GM12892 (cell line): ENCODE results near the gene SLC18A3.

Experiments used
- DNase-seq: peaks from one replicate; pipeline ENCODE4 v3.0.0; 2011; ENCODE audit not compliant: insufficient read length
- FAIRE-seq: peaks from 2 replicates; lab custom pipeline; 2011; peaks lifted over from hg19 to GRCh38; lab: Jason Lieb, UNC
- POLR2A ChIP-seq: IDR thresholded peaks from 2 replicates; pipeline ENCODE4 v1.6.1; 2011; ENCODE audit warnings: low read depth, low read length, control low read depth
- POLR2AphosphoS5 ChIP-seq: IDR thresholded peaks from 2 replicates; pipeline ENCODE4 v1.6.1; 2011; ENCODE audit warnings: low read depth, low read length, control low read depth
- TAF1 ChIP-seq: IDR thresholded peaks from 2 replicates; pipeline ENCODE4 v1.6.1; 2011; ENCODE audit warnings: low read depth, mild to moderate bottlenecking, control low read depth, low read length, borderline replicate concordance

The SLC18A3 gene

DNA sequence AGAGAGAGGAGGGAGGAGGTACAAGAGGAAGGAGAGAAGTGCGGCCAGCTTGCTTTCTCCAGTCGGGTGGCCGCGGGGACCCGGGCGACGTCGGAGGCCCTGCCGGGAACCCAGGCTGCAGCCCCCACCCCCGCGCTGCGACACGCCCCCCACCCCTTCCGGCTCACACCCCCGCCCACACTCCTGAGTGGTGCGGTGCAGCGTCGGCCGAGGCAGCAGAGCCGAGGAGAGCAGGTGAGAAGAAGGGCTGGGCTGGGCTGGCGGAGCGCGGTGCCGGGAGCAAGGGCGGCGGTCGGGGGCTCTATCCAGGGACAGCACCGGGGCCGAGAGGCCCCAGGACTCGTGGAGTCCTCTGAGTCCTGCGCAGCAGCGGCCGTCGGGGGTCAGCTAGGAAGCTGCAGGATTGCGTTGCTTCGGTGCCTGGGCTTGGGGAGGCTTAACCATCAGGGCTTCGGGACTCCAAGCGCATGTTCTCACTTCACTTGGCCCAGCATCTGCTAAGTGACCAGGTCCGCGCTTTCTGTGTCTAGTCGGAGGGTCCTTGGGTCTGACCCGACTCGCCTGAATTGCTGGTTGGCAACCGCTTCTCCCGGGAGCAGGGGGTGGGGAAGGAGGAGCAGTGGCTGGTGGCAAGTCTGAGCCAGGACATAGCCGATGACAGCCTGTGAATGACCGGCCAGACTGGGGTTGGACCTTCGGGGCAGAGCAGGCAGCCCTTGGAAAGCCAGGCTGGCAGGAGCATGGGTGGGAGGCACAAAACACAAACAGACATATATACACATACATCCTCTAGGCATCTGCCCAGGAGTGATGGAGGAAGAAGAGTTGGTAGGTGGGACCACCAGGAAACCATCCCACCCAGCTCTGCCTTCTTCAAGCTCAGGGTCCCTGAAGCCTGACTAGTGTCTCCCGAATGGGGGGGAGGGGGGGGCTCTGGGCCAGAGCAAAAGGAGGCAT lies 4.4 kb downstream of the SLC18A3 start:
- FAIRE-seq (no peak), DNase-seq (no peak)
- TF ChIP-seq POLR2AphosphoS5 (no peak), POLR2A (no peak), TAF1 (no peak)

GRCh38 chr10:49615213-49615612 lies 5.1 kb downstream of the SLC18A3 start:
- no peak for TF ChIP-seq POLR2AphosphoS5
- no peak for TF ChIP-seq TAF1
- no peak for TF ChIP-seq POLR2A
- no peak for FAIRE-seq
- DNase-seq: no peak

- TF ChIP-seq POLR2AphosphoS5 (no peak), TAF1 (no peak), POLR2A (no peak)
- DNase-seq: no peak
- FAIRE-seq: no peak
Measured at GRCh38 chr10:49615721-49616120, 5.6 kb downstream of the SLC18A3 start.

- no peak for DNase-seq
- FAIRE-seq: no peak
- TF ChIP-seq POLR2A: no peak
- no peak for TF ChIP-seq TAF1
- TF ChIP-seq POLR2AphosphoS5: no peak
Measured at GRCh38 chr10:49616421-49617101, 6.5 kb downstream of the SLC18A3 start.

DNA sequence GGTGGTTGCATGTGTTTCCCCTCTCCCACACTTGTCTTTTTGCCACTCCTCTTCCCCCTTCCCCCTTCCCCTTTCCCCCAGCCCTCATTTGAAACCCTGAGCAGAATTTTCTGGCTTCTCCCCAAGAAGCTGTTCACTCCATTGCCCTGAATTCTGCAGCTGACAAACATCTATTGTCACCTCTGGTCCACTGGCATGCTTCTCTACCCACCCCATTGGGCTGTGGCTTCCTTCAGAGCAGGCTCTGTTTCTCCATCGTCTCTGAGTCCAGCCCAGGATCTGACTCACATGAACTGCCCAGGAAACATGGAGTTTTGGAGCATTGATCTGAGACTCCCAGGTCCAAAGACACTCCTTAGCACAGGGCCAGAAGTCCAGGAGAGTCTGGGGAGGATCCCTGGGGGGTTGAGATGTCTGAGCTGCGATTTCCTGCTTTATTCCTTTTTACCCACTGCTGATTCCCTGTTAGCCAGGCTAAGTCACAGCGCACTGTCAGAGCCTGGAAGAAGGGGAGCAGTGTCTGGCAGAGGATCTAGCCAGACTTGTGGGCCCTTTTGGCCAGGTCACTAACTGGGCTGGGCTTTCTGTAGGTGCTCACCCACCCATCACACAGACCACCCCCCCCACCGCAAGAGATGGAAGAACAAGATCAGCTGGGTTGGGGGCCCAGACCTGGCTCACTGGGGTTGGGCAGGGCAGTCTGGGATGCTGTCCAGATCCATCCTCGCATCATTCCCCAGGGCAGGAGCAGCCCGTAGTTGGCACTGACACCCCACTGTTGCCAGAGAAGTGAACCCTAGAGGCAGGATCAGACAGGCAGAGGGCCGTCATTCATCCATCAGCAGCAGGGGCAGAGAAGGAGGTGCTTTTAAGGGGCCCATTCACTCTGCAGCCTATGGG lies 7.3 kb downstream of the SLC18A3 start:
- FAIRE-seq: no peak
- TF ChIP-seq POLR2AphosphoS5 (no peak), TAF1 (no peak), POLR2A (no peak)
- DNase-seq: no peak

DNA sequence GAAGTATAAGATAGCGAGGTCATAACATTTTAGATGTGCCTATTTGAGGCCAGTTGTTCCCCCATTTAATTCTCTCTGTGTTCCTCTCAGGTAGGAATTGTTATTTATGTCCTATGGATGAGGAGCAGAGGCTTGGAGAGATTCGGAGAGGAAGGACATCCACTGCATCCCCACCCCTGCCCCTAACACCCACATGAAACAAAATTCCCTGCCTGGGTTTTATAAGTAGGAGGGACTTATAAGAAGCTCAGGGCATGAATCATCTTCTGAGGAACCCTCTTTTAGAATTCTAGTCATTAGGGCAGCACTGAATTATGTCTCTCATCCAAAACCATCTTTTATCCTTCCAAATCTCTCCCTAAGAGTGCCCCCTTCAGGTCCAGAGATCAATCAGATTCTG lies 8.7 kb downstream of the SLC18A3 start:
- no peak for TF ChIP-seq POLR2AphosphoS5
- TF ChIP-seq TAF1: no peak
- TF ChIP-seq POLR2A: no peak
- DNase-seq: no peak
- no peak for FAIRE-seq

GRCh38 chr10:49619613-49620012 lies 9.5 kb downstream of the SLC18A3 start:
- no peak for FAIRE-seq
- TF ChIP-seq TAF1 (no peak), POLR2A (no peak), POLR2AphosphoS5 (no peak)
- DNase-seq: no peak

DNA sequence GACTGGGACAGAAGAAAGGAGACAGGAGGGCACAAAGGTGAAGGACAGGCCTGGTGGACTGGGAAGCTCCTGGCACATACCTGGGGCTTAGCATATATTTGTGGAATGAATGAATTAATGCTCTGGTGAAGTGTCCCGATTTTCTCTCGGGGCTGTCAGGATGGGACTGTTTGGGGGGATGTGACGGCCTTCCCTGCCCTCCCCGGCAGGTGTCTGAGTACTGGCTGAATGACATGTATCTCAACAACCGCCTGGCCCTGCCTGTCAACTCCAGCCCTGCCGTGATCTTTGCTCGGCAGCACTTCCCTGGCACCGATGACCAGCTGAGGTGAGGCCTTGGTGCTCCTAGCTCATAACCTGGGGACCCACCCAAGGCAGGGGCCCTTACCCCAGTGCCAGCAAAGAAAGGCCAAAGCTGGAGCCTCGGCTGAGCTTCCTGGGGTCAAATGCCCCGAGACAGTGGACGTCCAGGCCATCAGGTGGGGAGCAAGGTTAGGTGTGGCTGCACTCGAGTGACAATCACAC lies 10.2 kb downstream of the SLC18A3 start:
- FAIRE-seq (no peak), DNase-seq (no peak)
- TF ChIP-seq POLR2AphosphoS5 (no peak), POLR2A (no peak), TAF1 (no peak)

- no peak for FAIRE-seq
- no peak for DNase-seq
- no peak for TF ChIP-seq TAF1
- TF ChIP-seq POLR2A: no peak
- no peak for TF ChIP-seq POLR2AphosphoS5
Measured at GRCh38 chr10:49620841-49621378, 10.8 kb downstream of the SLC18A3 start.

DNA sequence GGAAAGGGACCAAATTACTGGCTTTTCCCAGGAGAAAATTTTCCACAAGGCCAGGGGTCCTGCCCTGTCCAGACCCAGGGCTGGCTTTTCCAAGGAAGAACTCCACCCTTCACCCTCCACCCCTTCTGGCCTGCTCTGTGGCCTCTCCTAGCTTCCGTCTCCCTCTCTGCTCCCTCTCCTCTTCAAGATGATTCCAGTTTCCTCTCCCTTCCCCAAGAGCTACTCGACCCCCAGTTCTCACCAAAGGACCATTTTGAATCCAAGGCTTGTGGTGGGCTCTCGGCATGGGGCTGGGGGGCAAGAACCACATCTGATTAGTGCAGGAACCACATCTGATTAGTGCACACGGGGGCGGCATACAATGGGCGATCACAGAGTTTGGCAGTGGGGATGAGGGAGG lies 11.5 kb downstream of the SLC18A3 start:
- FAIRE-seq (no peak), DNase-seq (no peak)
- TF ChIP-seq TAF1: no peak
- no peak for TF ChIP-seq POLR2AphosphoS5
- TF ChIP-seq POLR2A: no peak
